Smooth muscle cell (in vitro differentiated cells): Measurements from ENCODE around the gene ABHD11. TPM values are rescaled to one million over a fixed set of nuclear protein-coding genes. Genes with fewer than 3 reads are reported as not detected.

Source experiments
- DNase-seq: peaks from one replicate; lab custom pipeline; 2025; ENCODE audit not compliant: unreplicated experiment; lab: John Stamatoyannopoulos, UW
- H2AFZ ChIP-seq: fragments of 200-600 bp; sonication (generic); 2 replicates; pipeline ENCODE4 v1.6.0; 2016; ENCODE audit warnings: antibody characterized with exemption, low read depth, mild to moderate bottlenecking
- H3F3A ChIP-seq: fragments of 200-600 bp; sonication (generic); 2 replicates; pipeline ENCODE4 v1.6.0; 2017; ENCODE audit warnings: antibody characterized with exemption, low read depth
- H3K27ac ChIP-seq: fragments of 200-600 bp; sonication (generic); 2 replicates; pipeline ENCODE4 v1.5.1; 2016; ENCODE audit warnings: low read depth, mild to moderate bottlenecking
- H3K27me3 ChIP-seq: fragments of 200-600 bp; sonication (generic); 2 replicates; pipeline ENCODE4 v1.6.1; 2016; ENCODE audit warnings: low read depth, mild to moderate bottlenecking
- H3K36me3 ChIP-seq: fragments of 200-600 bp; sonication (generic); 2 replicates; pipeline ENCODE4 v1.5.1; 2016; ENCODE audit warnings: low read depth
- H3K4me1 ChIP-seq: fragments of 200-600 bp; sonication (generic); 2 replicates; pipeline ENCODE4 v1.5.1; 2016; ENCODE audit warnings: low read depth
- H3K4me2 ChIP-seq: fragments of 200-600 bp; sonication (generic); 2 replicates; pipeline ENCODE4 v1.6.0; 2016; ENCODE audit warnings: mild to moderate bottlenecking
- H3K4me3 ChIP-seq: fragments of 200-600 bp; sonication (generic); 2 replicates; pipeline ENCODE4 v1.5.1; 2016; ENCODE audit warnings: mild to moderate bottlenecking
- H3K79me2 ChIP-seq: fragments of 200-600 bp; sonication (generic); 2 replicates; pipeline ENCODE4 v1.6.0; 2016; ENCODE audit warnings: low read depth, mild to moderate bottlenecking
- H3K9ac ChIP-seq: fragments of 200-600 bp; sonication (generic); 2 replicates; pipeline ENCODE4 v1.6.0; 2016; ENCODE audit warnings: low read depth
- H3K9me3 ChIP-seq: fragments of 200-600 bp; sonication (generic); replicated peaks from 2 replicates; pipeline ENCODE4 v1.5.1; 2016; ENCODE audit warnings: low read depth
- H4K20me1 ChIP-seq: fragments of 200-600 bp; sonication (generic); 2 replicates; pipeline ENCODE4 v1.6.0; 2016; ENCODE audit warnings: low read depth
- CTCF ChIP-seq: fragments of 200-600 bp; sonication (generic); IDR thresholded peaks from 2 replicates; pipeline ENCODE4 v1.5.1; 2017; ENCODE audit warnings: borderline replicate concordance, mild to moderate bottlenecking, antibody characterized with exemption; ENCODE audit not compliant: insufficient read depth, poor library complexity, severe bottlenecking
- WGBS: methylation state at CpG from one replicate; pipeline ENCODE4 v1.1.7; 2016; ENCODE audit warnings: low lambda C conversion rate; 5-methylcytosine and 5-hydroxymethylcytosine counted together
- polyA plus RNA-seq: library from polyadenylated mRNA; unstranded; fragments of >200 nt; fragmentation: Nextera tagmentation; extraction: Ambion mirVana; gene quantifications from 2 replicates; pipeline ENCODE4 v1.2.1, GENCODE V29; 2016
- total RNA-seq: library from RNA; depleted of rRNA; stranded (reverse); fragments of >200 nt; gene quantifications from 2 replicates; pipeline ENCODE4 v1.2.3, GENCODE V29; 2014

ABHD11 gene
- total and polyA plus RNA-seq, 2 experiments from 2014 or later = 14.1 to 16.5 TPM

- no peak overlapping the region for H3K4me2 ChIP-seq
- H3K79me2 ChIP-seq = no peaks in the 10 kb centered on the region
- H3K36me3 ChIP-seq = no peaks in the 10 kb centered on the region
- no peak overlapping the region for H3K4me3 ChIP-seq
- 95% methylated on average over 18 of the region's 18 CpGs for WGBS
- no peak overlapping the region for H2AFZ ChIP-seq
- no peak overlapping the region for H3K9ac ChIP-seq
- H3K9me3 ChIP-seq = no peaks in the 10 kb centered on the region
- no peak for TF ChIP-seq CTCF
- no peaks in the 10 kb centered on the region for H3F3A ChIP-seq
- no peaks in the 10 kb centered on the region for H3K4me1 ChIP-seq
- peaks cover 42% of the 10 kb centered on the region for H4K20me1 ChIP-seq
- H3K27me3 ChIP-seq = no peaks in the 10 kb centered on the region
- DNase-seq = no peak
- H3K27ac ChIP-seq = no peak overlapping the region
These were observed 35.9 kb downstream of the ABHD11 start for GRCh38 chr7:73702665-73703064.

GRCh38 chr7:73702226-73702625 lies 36.4 kb downstream of the ABHD11 start:
- peaks cover 38% of the 10 kb centered on the region for H4K20me1 ChIP-seq
- no peaks in the 10 kb centered on the region for H3K9me3 ChIP-seq
- H3K9ac ChIP-seq = no peak overlapping the region
- 89% methylated on average over 8 of the region's 8 CpGs for WGBS
- no peaks in the 10 kb centered on the region for H3K27me3 ChIP-seq
- DNase-seq = no peak
- H3F3A ChIP-seq = no peaks in the 10 kb centered on the region
- no peak overlapping the region for H3K27ac ChIP-seq
- no peak for TF ChIP-seq CTCF
- H3K36me3 ChIP-seq = no peaks in the 10 kb centered on the region
- H3K4me1 ChIP-seq = no peaks in the 10 kb centered on the region
- H3K4me2 ChIP-seq = no peak overlapping the region
- no peak overlapping the region for H2AFZ ChIP-seq
- H3K4me3 ChIP-seq = no peak overlapping the region
- H3K79me2 ChIP-seq = no peaks in the 10 kb centered on the region

GRCh38 chr7:73701357-73701995 lies 37.1 kb downstream of the ABHD11 start:
- Histone ChIP-seq H3K36me3 (no peaks in the 10 kb centered on the region), H3K4me3 (no peak overlapping the region), H4K20me1 (peaks cover 31% of the 10 kb centered on the region), H3K4me1 (no peaks in the 10 kb centered on the region), H3K79me2 (no peaks in the 10 kb centered on the region), H3K27ac (no peak overlapping the region), H2AFZ (no peak overlapping the region), H3K9ac (no peak overlapping the region), H3F3A (no peaks in the 10 kb centered on the region), H3K9me3 (no peaks in the 10 kb centered on the region), H3K4me2 (no peak overlapping the region), H3K27me3 (no peaks in the 10 kb centered on the region)
- TF ChIP-seq CTCF = peak; percentile 47
- 69% methylated on average over 13 of the region's 13 CpGs for WGBS
- DNase-seq = no peak

GRCh38 chr7:73700581-73701134 lies 37.9 kb downstream of the ABHD11 start:
- H3F3A ChIP-seq = no peaks in the 10 kb centered on the region
- no peak overlapping the region for H3K9ac ChIP-seq
- peaks cover 22% of the 10 kb centered on the region for H4K20me1 ChIP-seq
- no peak overlapping the region for H3K4me2 ChIP-seq
- no peaks in the 10 kb centered on the region for H3K36me3 ChIP-seq
- no peaks in the 10 kb centered on the region for H3K4me1 ChIP-seq
- H3K27ac ChIP-seq = no peak overlapping the region
- H3K9me3 ChIP-seq = no peaks in the 10 kb centered on the region
- H3K27me3 ChIP-seq = no peaks in the 10 kb centered on the region
- DNase-seq = no peak
- 96% methylated on average over 12 of the region's 15 CpGs for WGBS
- H3K4me3 ChIP-seq = no peak overlapping the region
- no peak overlapping the region for H2AFZ ChIP-seq
- TF ChIP-seq CTCF = no peak
- no peaks in the 10 kb centered on the region for H3K79me2 ChIP-seq
